ENCODE data around the gene TBC1D5. TPM values are rescaled to one million over a fixed set of nuclear protein-coding genes. Genes with fewer than 3 reads are reported as not detected.

The TBC1D5 gene
- total RNA-seq, 2 experiments from 2014 or later: 46.3 to 47.8 TPM

DNA sequence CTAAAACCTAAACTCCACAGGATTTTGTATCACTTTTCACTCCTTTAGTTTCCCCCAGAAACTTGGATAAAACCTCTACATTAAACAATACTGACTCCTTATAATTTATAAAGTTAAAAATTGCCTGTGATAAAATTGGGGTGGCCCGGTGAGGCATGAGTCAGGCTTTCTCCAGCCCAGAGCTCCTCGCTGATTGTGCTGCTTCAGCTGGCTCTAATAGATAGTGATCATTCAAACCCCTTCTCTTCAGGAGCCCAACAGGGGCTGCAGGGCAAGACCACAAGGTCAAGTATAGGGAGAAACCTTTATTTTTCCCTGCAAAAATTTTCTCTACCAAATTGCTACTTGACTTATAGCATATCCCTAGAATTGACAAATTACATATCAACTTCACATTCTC lies 549.4 kb downstream of the TBC1D5 start:
- DNase-seq (no peak), ATAC-seq (no peak)
- CTCF ChIA-PET: no interaction called here
- no peaks in the 10 kb centered on the region for H3K36me3 Mint-ChIP-seq (ENCODE audit: low read depth)
- H3K4me1 Mint-ChIP-seq (ENCODE audit: low read depth): peaks cover 11% of the 10 kb centered on the region
- POLR2A ChIA-PET: interaction anchor here (0.7 kb wide), 1 partner anchor 11 kb away, joined by 3 read pairs; no protein-coding TSS in a partner anchor
- intact Hi-C loops (cut with micrococcal nuclease): no loop called here
- no peaks in the 10 kb centered on the region for H3K9me3 Mint-ChIP-seq
- no peak overlapping the region for H3K4me3 Mint-ChIP-seq
- no peak overlapping the region for H3K27ac Mint-ChIP-seq
- TF ChIP-seq, protein P1, sequence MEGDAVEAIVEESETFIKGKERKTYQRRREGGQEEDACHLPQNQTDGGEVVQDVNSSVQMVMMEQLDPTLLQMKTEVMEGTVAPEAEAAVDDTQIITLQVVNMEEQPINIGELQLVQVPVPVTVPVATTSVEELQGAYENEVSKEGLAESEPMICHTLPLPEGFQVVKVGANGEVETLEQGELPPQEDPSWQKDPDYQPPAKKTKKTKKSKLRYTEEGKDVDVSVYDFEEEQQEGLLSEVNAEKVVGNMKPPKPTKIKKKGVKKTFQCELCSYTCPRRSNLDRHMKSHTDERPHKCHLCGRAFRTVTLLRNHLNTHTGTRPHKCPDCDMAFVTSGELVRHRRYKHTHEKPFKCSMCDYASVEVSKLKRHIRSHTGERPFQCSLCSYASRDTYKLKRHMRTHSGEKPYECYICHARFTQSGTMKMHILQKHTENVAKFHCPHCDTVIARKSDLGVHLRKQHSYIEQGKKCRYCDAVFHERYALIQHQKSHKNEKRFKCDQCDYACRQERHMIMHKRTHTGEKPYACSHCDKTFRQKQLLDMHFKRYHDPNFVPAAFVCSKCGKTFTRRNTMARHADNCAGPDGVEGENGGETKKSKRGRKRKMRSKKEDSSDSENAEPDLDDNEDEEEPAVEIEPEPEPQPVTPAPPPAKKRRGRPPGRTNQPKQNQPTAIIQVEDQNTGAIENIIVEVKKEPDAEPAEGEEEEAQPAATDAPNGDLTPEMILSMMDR (IDR thresholded peaks at IDR 0.05): no peak
- no peaks in the 10 kb centered on the region for H3K27me3 Mint-ChIP-seq

DNA sequence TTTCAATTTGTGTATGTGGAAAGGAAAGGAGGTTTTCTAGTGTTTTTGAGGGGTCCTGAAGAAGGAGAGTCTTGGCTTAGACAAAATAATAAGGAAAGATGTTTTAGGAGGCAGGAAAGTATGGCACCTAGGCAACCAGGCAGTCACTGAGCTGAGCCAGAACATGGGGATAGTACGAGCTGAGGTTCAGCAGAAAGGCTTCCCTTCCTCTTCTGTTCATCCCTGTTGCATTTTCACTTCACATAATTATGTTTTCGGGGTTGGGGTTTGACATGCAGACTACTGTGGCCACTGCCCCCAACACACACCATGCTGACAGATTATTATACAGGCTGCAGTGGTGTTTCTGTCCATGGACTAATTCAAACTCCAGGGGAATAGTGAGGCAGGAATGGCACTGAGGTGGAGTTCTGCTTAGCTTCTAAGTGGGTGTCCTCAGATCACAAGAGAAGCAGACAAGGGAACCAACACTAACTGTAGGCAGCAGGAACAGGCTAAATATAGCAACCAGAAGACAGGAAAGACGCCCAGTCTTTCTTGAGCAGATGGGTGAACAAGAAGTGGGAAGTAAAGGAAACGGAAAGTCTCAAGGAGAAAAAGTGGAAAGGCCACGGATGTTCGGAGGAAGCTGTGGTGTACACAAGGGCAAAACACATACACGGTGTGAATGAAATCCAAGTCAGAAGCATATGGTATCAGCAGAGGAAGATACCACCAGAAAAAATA lies 551.9 kb downstream of the TBC1D5 start:
- ChIA-PET POLR2A (no interaction called here), CTCF (no interaction called here)
- no peaks in the 10 kb centered on the region for H3K36me3 Mint-ChIP-seq (ENCODE audit: low read depth)
- no peaks in the 10 kb centered on the region for H3K27me3 Mint-ChIP-seq
- no peak for DNase-seq
- H3K9me3 Mint-ChIP-seq: no peaks in the 10 kb centered on the region
- intact Hi-C loops (cut with micrococcal nuclease): no loop called here
- no peak for ATAC-seq
- no peak overlapping the region for H3K27ac Mint-ChIP-seq
- H3K4me3 Mint-ChIP-seq: no peak overlapping the region
- peaks cover 13% of the 10 kb centered on the region for H3K4me1 Mint-ChIP-seq (ENCODE audit: low read depth)
- TF ChIP-seq, protein P1 (IDR thresholded peaks at IDR 0.05): no peak

GRCh38 chr3:17188378-17188777 lies 554.1 kb downstream of the TBC1D5 start:
- Mint-ChIP-seq H3K36me3 (ENCODE audit: low read depth) (peaks cover 15% of the 10 kb centered on the region), H3K4me3 (no peak overlapping the region), H3K27me3 (no peaks in the 10 kb centered on the region), H3K9me3 (no peaks in the 10 kb centered on the region), H3K4me1 (ENCODE audit: low read depth) (peaks cover 21% of the 10 kb centered on the region), H3K27ac (no peak overlapping the region)
- DNase-seq (no peak), ATAC-seq (no peak)
- POLR2A ChIA-PET: no interaction called here
- TF ChIP-seq, protein P1 (IDR thresholded peaks at IDR 0.05): no peak
- intact Hi-C loops (cut with micrococcal nuclease): no loop called here
- CTCF ChIA-PET: interaction anchor here (0.9 to 1.6 kb wide), 2 partner anchors 10 kb away, joined by 3 to 4 read pairs; no protein-coding TSS in a partner anchor

GRCh38 chr3:17187589-17188184 lies 554.7 kb downstream of the TBC1D5 start:
- peaks cover 21% of the 10 kb centered on the region for H3K36me3 Mint-ChIP-seq (ENCODE audit: low read depth)
- intact Hi-C loops (cut with micrococcal nuclease): no loop called here
- TF ChIP-seq, protein P1 (IDR thresholded peaks at IDR 0.05): no peak
- H3K4me1 Mint-ChIP-seq (ENCODE audit: low read depth): peaks cover 28% of the 10 kb centered on the region
- H3K27ac Mint-ChIP-seq: no peak overlapping the region
- ChIA-PET POLR2A (no interaction called here), CTCF (interaction anchor here (1.6 to 1.7 kb wide), 2 partner anchors 11 to 36 kb away, joined by 4 read pairs; no protein-coding TSS in a partner anchor)
- ATAC-seq: no peak
- no peak overlapping the region for H3K4me3 Mint-ChIP-seq
- no peak for DNase-seq
- no peaks in the 10 kb centered on the region for H3K27me3 Mint-ChIP-seq
- no peaks in the 10 kb centered on the region for H3K9me3 Mint-ChIP-seq

GRCh38 chr3:17183951-17184550 lies 558.4 kb downstream of the TBC1D5 start:
- DNase-seq (peak; percentile 16), ATAC-seq (peak; percentile 87)
- no peaks in the 10 kb centered on the region for H3K27me3 Mint-ChIP-seq
- H3K4me3 Mint-ChIP-seq: no peak overlapping the region
- no peak overlapping the region for H3K27ac Mint-ChIP-seq
- TF ChIP-seq, protein P1 (IDR thresholded peaks at IDR 0.05): no peak
- H3K9me3 Mint-ChIP-seq: no peaks in the 10 kb centered on the region
- ChIA-PET CTCF (interaction anchor here (0.8 to 1.3 kb wide), 2 partner anchors 11 to 32 kb away, joined by 3 read pairs; no protein-coding TSS in a partner anchor), POLR2A (interaction anchor here (0.6 to 1.3 kb wide), 2 partner anchors 33 to 181 kb away, joined by 3 to 4 read pairs; no protein-coding TSS in a partner anchor)
- intact Hi-C loops (cut with micrococcal nuclease): no loop called here
- peaks cover 28% of the 10 kb centered on the region for H3K36me3 Mint-ChIP-seq (ENCODE audit: low read depth)
- peaks cover 43% of the 10 kb centered on the region for H3K4me1 Mint-ChIP-seq (ENCODE audit: low read depth)
